B cell (primary cell): ENCODE measurements around the gene SLC23A2. TPM values are rescaled to one million over a fixed set of nuclear protein-coding genes. Genes with fewer than 3 reads are reported as not detected.
A peak's percentile ranks its signal among the peaks of the same experiment; 100 is the strongest.

Experiments used
- ATAC-seq: fragments of 200-7000 bp; cut with Tn5 transposase; one replicate; pipeline ENCODE4 v1.10.0; 2021; ENCODE audit warnings: low read depth, mild to moderate bottlenecking, moderate number of reproducible peaks, moderate library complexity
- CTCF ChIA-PET: fragments of 350-600 bp; sonication (Branson Sonifier 250); formaldehyde crosslinking; loops from one replicate; lab custom pipeline; 2021; ENCODE audit warnings: antibody characterized with exemption, inconsistent platforms; lab: Charles Lee
- POLR2A ChIA-PET: fragments of 350-600 bp; sonication (Branson Sonifier 250); formaldehyde crosslinking; loops from one replicate; lab custom pipeline; 2021; ENCODE audit warnings: antibody characterized with exemption; lab: Charles Lee
- DNase-seq: peaks from one replicate; pipeline ENCODE4 v3.0.0; 2013
- H2AFZ ChIP-seq: 2 replicates; pipeline ENCODE4 v1.6.1; 2012; ENCODE audit warnings: mild to moderate bottlenecking, low read depth, low read length; ENCODE audit not compliant: insufficient read depth, poor library complexity, severe bottlenecking
- H3K27ac ChIP-seq, 2 donors: 1 replicate in 1 of 2; 2 replicates in 1 of 2; pipeline ENCODE4 v1.5.1; 2012 to 2013; ENCODE audit warnings: low read length in 2 of 2, mild to moderate bottlenecking in 2 of 2, moderate library complexity in 1 of 2
- H3K27me3 ChIP-seq, 4 experiments: fragments of 200-600 bp in 1 of 4; sonication (generic) in 1 of 4; replicated peaks in 1 of 4; 1 replicate in 2 of 4; 2 replicates in 2 of 4; pipeline versions ENCODE4 v1.6.1 to v1.7.0; 2013 to 2016; ENCODE audit warnings: low read length in 3 of 4, mild to moderate bottlenecking in 2 of 4, mixed read lengths in 1 of 4, moderate library complexity in 1 of 4; ENCODE audit not compliant: insufficient read depth in 4 of 4, control insufficient read depth in 3 of 4; ENCODE audit errors: control extremely low read depth in 1 of 4
- H3K36me3 ChIP-seq, 2 experiments: replicated peaks in 1 of 2; 1 replicate in 1 of 2; 2 replicates in 1 of 2; pipeline versions ENCODE4 v1.6.1 to v1.7.1; 2013; ENCODE audit warnings: low read length in 1 of 2; ENCODE audit not compliant: insufficient read depth in 2 of 2, control insufficient read depth in 1 of 2; ENCODE audit errors: control extremely low read depth in 1 of 2, extremely low read depth in 1 of 2
- H3K4me1 ChIP-seq, 2 donors: fragments of 200-600 bp in 1 of 2; sonication (generic) in 1 of 2; 1 replicate in 1 of 2; 2 replicates in 1 of 2; pipeline versions ENCODE4 v1.5.1 to v1.6.1; 2013 to 2017; ENCODE audit warnings: low read length in 2 of 2; ENCODE audit not compliant: control insufficient read depth in 2 of 2, insufficient read depth in 2 of 2
- H3K4me2 ChIP-seq: replicated peaks from 2 replicates; pipeline ENCODE3; 2012; ENCODE audit warnings: mild to moderate bottlenecking, low read depth, low read length; ENCODE audit not compliant: poor library complexity, severe bottlenecking
- H3K4me3 ChIP-seq, 5 experiments: fragments of 200-600 bp in 1 of 5; sonication (generic) in 1 of 5; 1 replicate in 3 of 5; 2 replicates in 2 of 5; pipeline versions ENCODE4 v1.5.1 to v1.7.0; 2011 to 2016; ENCODE audit warnings: low read length in 4 of 5, mild to moderate bottlenecking in 4 of 5, low read depth in 2 of 5, control low read depth in 1 of 5, moderate library complexity in 1 of 5; ENCODE audit not compliant: insufficient read depth in 1 of 5; ENCODE audit errors: control extremely low read depth in 1 of 5, extremely low read depth in 1 of 5
- H3K79me2 ChIP-seq: fragments of 200-600 bp; sonication (generic); one replicate; pipeline ENCODE4 v1.6.0; 2016; ENCODE audit warnings: low read length; ENCODE audit not compliant: control insufficient read depth, insufficient read depth
- H3K9ac ChIP-seq: fragments of 200-600 bp; sonication (generic); 2 replicates; pipeline ENCODE4 v1.6.1; 2017; ENCODE audit warnings: mild to moderate bottlenecking, low read length, moderate library complexity
- H3K9me3 ChIP-seq, 3 donors: one replicate each; pipeline versions ENCODE4 v1.6.1 to v1.7.1; 2013; ENCODE audit warnings: low read length in 2 of 3; ENCODE audit not compliant: control insufficient read depth in 2 of 3, insufficient read depth in 1 of 3; ENCODE audit errors: control extremely low read depth in 1 of 3
- H4K20me1 ChIP-seq: 2 replicates; pipeline ENCODE4 v1.6.0; 2012; ENCODE audit warnings: mild to moderate bottlenecking, low read length; ENCODE audit not compliant: insufficient read depth, control insufficient read depth, poor library complexity, severe bottlenecking
- H3K27ac Mint-ChIP-seq: one replicate; pipeline ENCODE4 v1.8.0; 2021; ENCODE audit warnings: mixed read lengths
- H3K27me3 Mint-ChIP-seq: one replicate; pipeline ENCODE4 v1.8.0; 2021; ENCODE audit warnings: mixed read lengths
- H3K4me1 Mint-ChIP-seq: one replicate; pipeline ENCODE4 v1.8.0; 2021; ENCODE audit warnings: mixed read lengths
- H3K4me3 Mint-ChIP-seq: one replicate; pipeline ENCODE4 v1.8.0; 2021; ENCODE audit warnings: mixed read lengths
- H3K9me3 Mint-ChIP-seq: one replicate; pipeline ENCODE4 v1.8.0; 2022; ENCODE audit warnings: mixed read lengths; ENCODE audit not compliant: insufficient read depth
- EZH2 ChIP-seq: IDR thresholded peaks from 2 replicates; pipeline ENCODE4 v1.6.1; 2012; ENCODE audit warnings: borderline replicate concordance, low read depth, mild to moderate bottlenecking, moderate library complexity, low read length; ENCODE audit not compliant: insufficient read depth, poor library complexity, severe bottlenecking
- WGBS: methylation state at CpG from one replicate; pipeline ENCODE4 v1.1.5; 2013; ENCODE audit warnings: missing lambda C conversion rate; ENCODE audit not compliant: insufficient coverage; 5-methylcytosine and 5-hydroxymethylcytosine counted together
- intact Hi-C: fragments of 100-400 bp; cut with micrococcal nuclease; formaldehyde crosslinking; loops from one replicate; pipeline ENCODE4 v1.10.0; 2022
- polyA plus RNA-seq: library from polyadenylated mRNA; depleted of rRNA; stranded (reverse); fragments of >200 nt; gene quantifications from 2 replicates; pipeline ENCODE4 v1.2.3, GENCODE V29; 2012
- total RNA-seq, 2 donors: library from RNA; stranded (reverse); fragments of 120-200 nt in 1 of 2; gene quantifications; 1 replicate in 1 of 2; 2 replicates in 1 of 2; pipeline versions ENCODE4 v1.2.3 to v1.2.4, GENCODE V29; 2013 to 2022
- TF ChIP-seq, protein P1 (sequence below): fragments of 200-600 bp; IDR thresholded peaks from one replicate; pipeline ENCODE4 v1.8.0; 2022; ENCODE audit warnings: antibody characterized with exemption, mild to moderate bottlenecking

Gene SLC23A2
- total and polyA plus RNA-seq, 2 donors (not counting 1 experiment from before 2014, with no cell fraction given) = 23.6 to 70.7 TPM

DNA sequence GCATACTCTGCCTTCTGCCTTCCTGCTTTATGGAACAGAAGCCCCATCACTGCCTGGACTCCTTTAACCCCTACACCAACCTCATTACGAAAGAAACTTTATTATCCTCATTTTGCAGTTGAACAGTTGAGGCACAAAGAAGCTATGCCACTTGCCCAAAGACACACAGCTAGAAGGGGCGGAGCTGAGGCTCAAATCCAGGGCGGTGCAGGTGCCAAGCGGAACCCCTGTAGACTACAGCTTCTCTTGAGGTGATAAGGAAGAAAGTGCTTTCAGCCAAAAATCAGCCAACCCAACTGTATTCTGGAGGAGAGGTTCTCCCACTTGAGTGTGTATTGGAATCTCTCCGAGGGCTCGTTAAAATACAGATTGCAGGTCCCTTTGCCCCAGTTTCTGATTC is 189.1 kb downstream of the SLC23A2 start:
- H3K4me3 ChIP-seq = peak overlapping the region; percentile 5 to 50 (median 27)
- peak overlapping the region; percentile 78 for H3K9ac ChIP-seq
- no peak overlapping the region for H2AFZ ChIP-seq
- no peaks in the 10 kb centered on the region for H3K9me3 Mint-ChIP-seq
- no peaks in the 10 kb centered on the region for H3K27me3 ChIP-seq
- ChIA-PET CTCF (interaction anchor here (0.6 to 3.5 kb wide), 6 partner anchors 25 to 314 kb away, joined by 3 to 14 read pairs (median 3); no protein-coding TSS in a partner anchor), POLR2A (interaction anchor here (0.6 to 1.9 kb wide), 3 partner anchors 33 to 314 kb away, joined by 3 to 6 read pairs (median 5); partner anchors contain the start of gene CDS2)
- intact Hi-C loops = loop anchor here (5.0 to 10.0 kb wide), 3 partner anchors 53 to 160 kb away; no protein-coding TSS in a partner anchor
- H3K4me1 ChIP-seq = peaks cover 85 to 92% of the 10 kb centered on the region in 2 donors
- peak overlapping the region; percentile 99 for H3K27ac Mint-ChIP-seq
- TF ChIP-seq, protein P1, sequence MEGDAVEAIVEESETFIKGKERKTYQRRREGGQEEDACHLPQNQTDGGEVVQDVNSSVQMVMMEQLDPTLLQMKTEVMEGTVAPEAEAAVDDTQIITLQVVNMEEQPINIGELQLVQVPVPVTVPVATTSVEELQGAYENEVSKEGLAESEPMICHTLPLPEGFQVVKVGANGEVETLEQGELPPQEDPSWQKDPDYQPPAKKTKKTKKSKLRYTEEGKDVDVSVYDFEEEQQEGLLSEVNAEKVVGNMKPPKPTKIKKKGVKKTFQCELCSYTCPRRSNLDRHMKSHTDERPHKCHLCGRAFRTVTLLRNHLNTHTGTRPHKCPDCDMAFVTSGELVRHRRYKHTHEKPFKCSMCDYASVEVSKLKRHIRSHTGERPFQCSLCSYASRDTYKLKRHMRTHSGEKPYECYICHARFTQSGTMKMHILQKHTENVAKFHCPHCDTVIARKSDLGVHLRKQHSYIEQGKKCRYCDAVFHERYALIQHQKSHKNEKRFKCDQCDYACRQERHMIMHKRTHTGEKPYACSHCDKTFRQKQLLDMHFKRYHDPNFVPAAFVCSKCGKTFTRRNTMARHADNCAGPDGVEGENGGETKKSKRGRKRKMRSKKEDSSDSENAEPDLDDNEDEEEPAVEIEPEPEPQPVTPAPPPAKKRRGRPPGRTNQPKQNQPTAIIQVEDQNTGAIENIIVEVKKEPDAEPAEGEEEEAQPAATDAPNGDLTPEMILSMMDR = no peak
- TF ChIP-seq EZH2 = no peak
- H3K79me2 ChIP-seq = peaks cover 70% of the 10 kb centered on the region
- H4K20me1 ChIP-seq = no peaks in the 10 kb centered on the region
- H3K4me3 Mint-ChIP-seq = peak overlapping the region; percentile 92
- peaks cover 91% of the 10 kb centered on the region for H3K4me1 Mint-ChIP-seq
- peak overlapping the region; percentile 99 for H3K27ac ChIP-seq
- DNase-seq (peak; percentile 66), ATAC-seq (no peak)
- no peaks in the 10 kb centered on the region for H3K27me3 Mint-ChIP-seq
- peak overlapping the region; percentile 80 for H3K4me2 ChIP-seq
- H3K36me3 ChIP-seq = peaks cover 9 to 20% of the 10 kb centered on the region in 2 experiments
- WGBS = 0% methylated on average over 2 of the region's 6 CpGs
- peaks cover 0 to 4% (median 0%) of the 10 kb centered on the region in 3 donors for H3K9me3 ChIP-seq

DNA sequence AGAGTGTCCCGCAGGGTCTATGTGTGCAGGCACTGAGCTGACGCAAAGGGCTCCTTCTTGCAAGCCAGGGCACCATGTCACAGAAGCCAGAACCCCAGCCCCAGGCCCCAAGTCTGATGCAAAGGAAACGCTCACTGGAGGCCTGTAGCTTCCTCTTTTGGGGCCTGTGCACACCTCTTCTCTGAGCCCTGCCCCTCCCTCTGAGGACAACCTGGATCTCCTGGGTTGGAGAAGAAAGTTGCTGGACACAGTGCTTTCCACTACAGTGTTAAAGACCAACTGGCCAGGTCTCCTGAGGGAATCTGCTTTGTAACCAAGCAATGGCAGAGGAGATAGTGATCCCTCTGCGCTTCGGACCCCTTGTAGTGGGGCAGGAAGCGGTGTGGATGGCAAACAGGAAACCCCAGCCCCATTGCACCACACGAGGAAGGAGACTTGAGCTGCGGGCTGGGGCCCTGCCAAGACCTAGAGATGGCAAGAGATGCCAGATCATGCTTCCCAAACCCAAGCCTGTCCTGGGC is 189.6 kb downstream of the SLC23A2 start:
- H3K9me3 Mint-ChIP-seq = no peaks in the 10 kb centered on the region
- peaks cover 92% of the 10 kb centered on the region for H3K4me1 Mint-ChIP-seq
- POLR2A ChIA-PET = interaction anchor here (0.6 to 1.9 kb wide), 4 partner anchors 15 to 201 kb away, joined by 3 to 6 read pairs (median 4); no protein-coding TSS in a partner anchor
- peaks cover 70% of the 10 kb centered on the region for H3K79me2 ChIP-seq
- H2AFZ ChIP-seq = peak overlapping the region; percentile 46
- peaks cover 7 to 19% of the 10 kb centered on the region in 2 experiments for H3K36me3 ChIP-seq
- ATAC-seq (peak; percentile 18), DNase-seq (peak; percentile 85)
- WGBS = 0% methylated on average over 6 of the region's 8 CpGs
- CTCF ChIA-PET = interaction anchor here (0.9 to 3.5 kb wide), 7 partner anchors 24 to 315 kb away, joined by 3 to 14 read pairs (median 3); no protein-coding TSS in a partner anchor
- no peaks in the 10 kb centered on the region for H3K27me3 Mint-ChIP-seq
- intact Hi-C loops = loop anchor here (5.0 to 10.0 kb wide), 3 partner anchors 53 to 161 kb away; no protein-coding TSS in a partner anchor
- TF ChIP-seq, protein P1 = no peak
- no peak for TF ChIP-seq EZH2
- peak overlapping the region; percentile 80 for H3K4me2 ChIP-seq
- peak overlapping the region; percentile 92 for H3K4me3 Mint-ChIP-seq
- H3K27me3 ChIP-seq = no peaks in the 10 kb centered on the region
- peaks cover 0 to 4% (median 0%) of the 10 kb centered on the region in 3 donors for H3K9me3 ChIP-seq
- peak overlapping the region; percentile 5 to 50 (median 27) for H3K4me3 ChIP-seq
- H3K27ac Mint-ChIP-seq = peak overlapping the region; percentile 99
- H3K4me1 ChIP-seq = peaks cover 87 to 92% of the 10 kb centered on the region in 2 donors
- no peaks in the 10 kb centered on the region for H4K20me1 ChIP-seq
- peak overlapping the region; percentile 99 for H3K27ac ChIP-seq
- peak overlapping the region; percentile 78 for H3K9ac ChIP-seq
